ENCODE data around the gene NDUFS6. TPM values are rescaled to one million over a fixed set of nuclear protein-coding genes. Genes with fewer than 3 reads are reported as not detected.

NDUFS6 gene
- total RNA-seq, 1 experiment from 2014 or later = 134 TPM

DNA sequence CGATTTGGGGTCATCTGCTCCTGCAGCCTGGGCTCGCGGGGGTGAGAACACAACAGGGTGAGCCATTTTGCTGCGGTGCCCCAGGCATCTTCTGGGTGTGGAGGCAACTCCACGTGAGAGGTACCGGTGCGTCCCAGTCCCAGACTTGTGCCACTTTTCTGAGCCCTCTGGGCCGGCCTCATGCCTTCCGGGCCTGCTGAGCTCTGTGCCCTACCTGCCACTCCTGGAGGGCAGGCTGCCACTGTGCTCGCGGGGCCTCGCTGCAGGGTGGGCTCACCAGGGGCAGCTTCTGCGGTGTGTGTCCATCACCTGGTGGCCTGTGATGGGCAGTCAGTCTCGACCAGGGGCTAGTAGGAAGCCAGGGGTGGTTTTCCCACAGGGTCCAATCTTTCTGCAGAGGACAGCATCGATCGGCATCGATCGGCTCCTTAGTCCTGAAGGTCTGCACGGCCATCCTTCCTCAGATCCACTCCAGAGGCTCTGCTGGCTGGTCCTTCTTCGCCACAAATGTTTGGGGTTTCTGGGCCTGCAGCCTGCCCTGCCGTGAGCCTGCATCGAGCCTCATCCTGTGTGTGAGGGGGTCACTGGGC, 58.9 kb downstream of the NDUFS6 start:
- no peak for DNase-seq (ENCODE audit: low read depth in 1 of 2, low spot score in 2 of 2)
- Histone ChIP-seq H3K27ac (no peak overlapping the region), H3K4me1 (replicated peaks) (no peaks in the 10 kb centered on the region), H3K27me3 (replicated peaks) (peaks cover 3% of the 10 kb centered on the region; the same call in 1 of the 2 replicates), H3K4me3 (no peak overlapping the region), H3K36me3 (no peaks in the 10 kb centered on the region), H3K9me3 (replicated peaks) (no peaks in the 10 kb centered on the region; the same call in 1 of the 2 replicates)

DNA sequence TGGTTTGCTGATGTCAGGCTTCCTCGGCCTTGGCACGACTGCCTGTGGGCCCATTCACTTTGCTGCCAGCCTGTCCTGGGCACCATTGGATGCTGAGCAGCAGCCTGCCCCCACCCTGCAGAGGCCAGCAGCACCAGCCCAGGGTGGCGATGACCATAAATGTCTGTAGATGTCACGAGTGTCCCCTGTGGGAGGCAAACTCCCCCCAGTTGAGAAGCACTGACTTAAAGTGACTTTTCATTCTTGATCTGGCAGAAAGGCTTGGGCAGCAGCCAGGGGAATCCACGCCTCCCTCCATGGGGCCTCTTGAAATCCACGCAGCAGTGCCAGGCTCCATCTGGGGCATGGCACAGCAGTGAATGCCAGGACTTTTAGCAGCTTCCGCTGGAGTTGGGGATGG, 59.7 kb downstream of the NDUFS6 start:
- no peak overlapping the region for H3K4me3 ChIP-seq
- H3K27ac ChIP-seq = no peak overlapping the region
- no peaks in the 10 kb centered on the region for H3K4me1 ChIP-seq (replicated peaks)
- DNase-seq (ENCODE audit: low read depth in 1 of 2, low spot score in 2 of 2) = no peak
- 0 out of 2 replicates have a peak, but pooled peaks cover 7% of the 10 kb centered on the region for H3K27me3 ChIP-seq (replicated peaks)
- H3K9me3 ChIP-seq (replicated peaks) = no peaks in the 10 kb centered on the region; the same call in 1 of the 2 replicates
- H3K36me3 ChIP-seq = no peaks in the 10 kb centered on the region

DNA sequence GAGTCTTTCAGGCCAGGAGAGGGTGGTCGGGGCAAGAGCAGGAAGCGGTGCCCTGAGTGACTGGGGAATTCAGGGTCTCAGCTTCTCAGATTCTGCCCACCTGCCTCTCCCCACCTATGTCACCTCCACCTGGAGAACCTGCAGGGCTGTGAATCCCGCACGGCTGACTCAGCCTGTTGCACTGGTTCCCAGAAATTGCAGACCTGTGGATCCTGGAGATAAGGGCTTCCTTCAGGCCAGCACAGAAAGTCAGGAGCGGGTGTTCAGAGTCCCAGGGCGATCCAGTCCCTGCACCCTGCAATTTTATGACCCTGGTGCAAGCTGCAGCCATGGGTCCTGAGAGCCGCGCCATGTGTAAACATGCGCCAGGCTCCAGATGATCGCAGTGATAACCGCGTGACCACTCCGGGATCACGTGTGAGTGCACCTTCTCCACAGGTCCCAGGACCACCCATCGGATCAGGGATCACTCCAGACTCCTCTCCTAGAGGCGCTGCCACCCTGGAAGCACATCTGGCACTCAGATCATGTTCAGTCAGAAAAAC, 63.8 kb downstream of the NDUFS6 start:
- no peaks in the 10 kb centered on the region for H3K9me3 ChIP-seq (replicated peaks)
- H3K4me3 ChIP-seq = no peak overlapping the region
- no peaks in the 10 kb centered on the region for H3K4me1 ChIP-seq (replicated peaks)
- no peaks in the 10 kb centered on the region for H3K36me3 ChIP-seq
- no peak overlapping the region for H3K27ac ChIP-seq
- no peak for DNase-seq (ENCODE audit: low read depth in 1 of 2, low spot score in 2 of 2)
- H3K27me3 ChIP-seq (replicated peaks) = peaks cover 11% of the 10 kb centered on the region; the same call in 1 of the 2 replicates

DNA sequence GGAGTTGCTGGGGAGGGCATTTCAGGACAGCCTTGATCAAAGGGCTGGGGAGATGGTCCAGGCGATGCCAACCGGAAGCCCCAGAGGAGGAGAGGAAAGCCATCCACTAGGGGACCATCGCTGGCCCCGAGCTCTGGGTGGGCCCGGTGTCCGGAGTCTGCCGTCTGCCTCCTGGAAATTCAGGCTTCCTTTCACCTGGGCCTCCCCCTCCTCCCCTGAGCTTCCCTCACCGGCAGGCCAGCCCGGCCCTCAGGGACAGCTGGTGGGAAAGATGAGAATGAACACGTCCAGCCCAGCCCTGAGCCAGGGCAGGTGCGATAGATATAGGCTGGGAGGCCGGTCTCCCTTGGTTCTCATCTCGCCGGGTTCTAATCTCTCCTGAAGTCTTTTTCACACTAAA, 64.3 kb downstream of the NDUFS6 start:
- H3K27me3 ChIP-seq (replicated peaks) = peaks cover 11% of the 10 kb centered on the region; the same call in 1 of the 2 replicates
- no peaks in the 10 kb centered on the region for H3K4me1 ChIP-seq (replicated peaks)
- no peaks in the 10 kb centered on the region for H3K36me3 ChIP-seq
- no peak overlapping the region for H3K27ac ChIP-seq
- no peak overlapping the region for H3K4me3 ChIP-seq
- no peaks in the 10 kb centered on the region for H3K9me3 ChIP-seq (replicated peaks)
- no peak for DNase-seq (ENCODE audit: low read depth in 1 of 2, low spot score in 2 of 2)

Other genes starting within 250 kb of the NDUFS6 start
- gene MRPL36, start 1.6 kb upstream of the NDUFS6 start, total RNA-seq (2014; rRNA removed; shearing (Covaris generic)) = 72.8 and 96.3 TPM in 2 replicates
- gene IRX4, start 81.5 kb downstream of the NDUFS6 start, total RNA-seq (2014; rRNA removed; shearing (Covaris generic)) = not detected in 2 replicates